GM11168 (cell line): ENCODE results near the gene SPRY1.

Experiments used
- in situ Hi-C: fragments of 300-500 bp; cut with MboI; formaldehyde crosslinking; loops from one replicate; pipeline ENCODE4 v1.12.0; 2022; ENCODE audit warnings: low sequenced_read_pairs; ENCODE audit not compliant: unreplicated experiment

SPRY1 gene

DNA sequence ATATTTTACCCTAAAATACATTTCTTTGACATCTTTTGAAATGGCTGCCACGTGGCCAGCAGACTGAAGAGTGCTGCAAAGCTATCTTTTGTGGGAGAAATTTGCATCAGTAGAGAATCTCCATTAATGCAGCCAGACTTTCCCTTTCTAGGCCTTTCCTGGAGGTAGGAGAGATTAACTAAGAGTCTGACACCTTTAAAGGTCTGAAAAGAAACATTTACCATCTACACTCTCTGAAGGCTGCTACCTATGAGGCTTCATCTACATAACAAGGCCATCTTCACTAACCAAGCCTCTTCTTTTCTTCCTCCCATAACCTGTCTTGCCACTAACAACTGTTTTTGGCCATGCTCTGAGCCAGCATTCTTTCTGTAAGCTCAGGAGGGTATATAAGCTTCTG is 17.8 kb upstream of the SPRY1 start:
- in situ Hi-C loops: no loop called here

DNA sequence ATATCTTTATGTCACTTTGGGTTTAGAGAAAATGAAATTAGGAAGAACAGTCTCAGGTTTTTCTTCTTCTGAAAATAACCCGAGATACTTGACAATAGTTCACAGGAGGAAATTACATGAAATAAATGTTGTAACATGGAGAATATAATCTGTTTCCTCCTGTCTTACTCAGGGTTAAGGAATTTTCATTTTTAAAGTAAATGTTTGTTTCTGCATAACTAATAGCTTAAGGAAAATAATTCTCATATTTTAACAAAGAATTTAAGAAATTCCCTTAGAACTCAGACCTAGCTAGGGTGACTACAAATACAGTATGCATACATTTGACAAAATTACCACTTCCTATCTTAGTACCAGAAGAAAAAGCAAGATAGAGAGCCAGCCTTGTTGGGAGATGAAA is 17.2 kb upstream of the SPRY1 start:
- in situ Hi-C loops: no loop called here

DNA sequence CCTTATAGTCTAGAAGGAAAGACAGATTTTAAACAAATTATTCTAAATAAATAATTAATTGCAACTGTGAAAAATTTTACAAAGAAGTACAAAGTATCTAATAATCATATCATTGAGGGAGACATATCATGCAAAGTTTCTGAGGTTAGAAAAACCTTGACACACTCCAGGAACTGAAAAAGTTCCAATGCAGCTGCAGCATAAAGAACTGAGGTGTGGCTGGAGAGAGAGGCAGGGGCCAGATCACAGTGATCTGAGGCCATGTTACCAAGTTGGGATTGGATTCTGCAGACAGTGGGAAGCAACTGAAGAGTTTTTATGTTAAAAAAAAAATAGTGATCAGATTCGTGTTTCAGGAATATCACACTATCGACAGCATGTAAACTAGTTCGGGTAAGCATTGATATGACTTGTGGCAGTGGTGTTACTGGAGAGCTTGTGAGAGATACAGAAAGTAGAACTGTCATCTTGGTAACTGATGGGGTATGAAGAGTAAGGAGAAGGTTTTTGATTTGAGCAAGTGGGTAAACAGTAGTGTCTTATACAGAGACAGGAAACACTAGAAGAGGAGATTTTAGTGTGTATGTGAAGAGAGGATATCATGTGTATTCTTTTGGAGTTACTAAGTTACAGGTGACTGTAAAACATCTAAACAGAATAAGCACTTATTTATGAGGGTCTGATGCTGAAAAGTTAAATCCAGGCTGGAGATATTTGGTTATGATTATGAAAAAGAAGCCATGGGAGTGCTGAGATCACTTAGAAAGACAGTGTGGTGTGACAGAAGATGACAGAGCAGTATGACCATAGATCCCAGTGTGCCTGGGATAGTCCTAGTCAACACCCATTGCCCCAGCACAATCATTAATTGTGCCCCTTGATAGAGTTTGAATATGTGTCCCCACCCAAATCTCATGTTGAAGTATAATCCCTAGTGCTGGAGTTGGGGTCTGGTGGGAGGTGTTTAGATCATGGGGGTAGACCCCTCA is 15.6 kb upstream of the SPRY1 start:
- in situ Hi-C loops: loop anchor here (10.0 kb wide), 1 partner anchor 284 kb away; no protein-coding TSS in a partner anchor

DNA sequence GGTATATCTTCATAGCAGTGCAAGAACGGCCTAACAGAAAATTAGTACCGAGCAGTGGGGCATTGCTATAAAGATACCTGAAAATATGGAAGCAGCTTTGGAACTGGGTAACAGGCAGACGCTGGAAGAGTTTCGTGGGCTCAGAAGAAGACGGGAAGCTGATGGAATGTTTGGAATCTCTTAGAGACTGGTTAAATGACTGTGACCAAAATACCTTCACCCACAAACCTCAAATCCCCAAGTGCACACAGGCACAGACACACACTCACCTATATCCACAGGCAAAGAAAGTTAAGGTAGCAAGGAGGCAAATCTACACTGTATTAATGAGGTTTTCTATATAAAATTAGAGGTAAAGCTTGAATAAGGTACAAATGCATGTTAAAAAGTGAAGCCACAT is 14.6 kb upstream of the SPRY1 start:
- in situ Hi-C loops: loop anchor here (10.0 kb wide), 1 partner anchor 283 kb away; no protein-coding TSS in a partner anchor

DNA sequence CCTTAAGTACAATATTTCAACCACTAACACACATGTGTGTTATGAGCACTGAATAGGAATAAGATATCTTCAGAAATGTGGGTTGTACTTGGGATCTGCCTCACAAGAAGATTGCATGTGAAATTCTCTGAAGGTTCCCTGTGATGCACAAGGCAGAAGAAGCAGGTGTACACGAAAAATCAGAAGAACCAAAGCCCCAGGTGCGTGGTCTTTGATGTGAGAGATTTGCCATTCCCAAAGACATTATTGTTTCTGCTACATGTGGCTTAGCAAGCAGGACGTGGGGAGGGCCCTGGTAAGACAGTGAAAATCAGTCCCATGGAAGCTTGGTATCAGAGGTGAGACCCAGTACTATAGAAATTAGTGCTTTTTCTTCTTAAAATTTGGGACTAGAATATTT is 13.0 kb upstream of the SPRY1 start:
- in situ Hi-C loops: loop anchor here (10.0 kb wide), 1 partner anchor 281 kb away; no protein-coding TSS in a partner anchor

DNA sequence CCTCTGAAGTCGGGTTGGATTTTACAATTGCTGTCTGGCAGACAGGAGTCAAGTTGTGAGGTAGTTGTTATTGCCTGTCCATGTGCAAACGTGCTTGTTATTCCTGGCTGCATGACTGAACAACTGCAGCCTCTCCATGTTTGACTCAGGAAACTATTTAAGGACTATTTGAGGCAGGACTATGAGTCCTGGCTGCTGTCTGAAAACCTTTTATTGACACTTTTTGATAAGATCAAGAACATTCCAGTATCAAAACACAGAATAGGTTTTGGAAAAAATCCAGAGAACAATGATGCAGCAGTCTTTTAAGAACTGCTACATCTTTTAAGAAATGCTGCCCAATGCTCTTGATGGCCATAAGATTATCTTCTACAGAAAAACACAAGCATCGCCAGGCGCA is 10.0 kb upstream of the SPRY1 start:
- in situ Hi-C loops: loop anchor here (10.0 kb wide), 1 partner anchor 278 kb away; no protein-coding TSS in a partner anchor

DNA sequence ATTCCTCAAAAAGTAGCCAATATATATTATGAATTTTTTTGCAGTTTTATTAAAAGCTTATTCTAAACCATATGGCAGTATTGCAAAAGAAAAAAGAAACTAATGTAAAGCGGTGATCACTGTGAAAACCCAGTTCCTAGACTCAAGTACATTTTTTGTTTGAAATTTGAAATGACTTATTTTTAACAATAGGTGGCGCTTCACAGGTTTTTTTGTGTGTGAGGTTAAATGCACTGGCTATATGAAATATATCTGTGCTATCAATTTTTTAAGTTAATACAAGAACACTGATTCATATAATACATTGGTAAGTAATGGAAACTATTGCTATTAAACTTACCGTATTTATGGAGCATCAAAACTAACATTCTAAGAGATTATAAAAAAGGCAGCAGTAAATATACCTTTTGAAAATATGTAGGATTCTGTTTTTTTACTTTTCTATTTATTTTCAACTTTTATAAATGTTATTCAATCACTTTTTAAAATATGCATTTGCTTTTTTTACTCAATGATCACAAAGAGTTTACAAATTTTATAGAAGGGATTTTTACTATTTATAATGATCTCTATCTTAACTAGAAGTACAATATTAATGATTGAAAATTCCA is 5.6 kb upstream of the SPRY1 start:
- in situ Hi-C loops: no loop called here

DNA sequence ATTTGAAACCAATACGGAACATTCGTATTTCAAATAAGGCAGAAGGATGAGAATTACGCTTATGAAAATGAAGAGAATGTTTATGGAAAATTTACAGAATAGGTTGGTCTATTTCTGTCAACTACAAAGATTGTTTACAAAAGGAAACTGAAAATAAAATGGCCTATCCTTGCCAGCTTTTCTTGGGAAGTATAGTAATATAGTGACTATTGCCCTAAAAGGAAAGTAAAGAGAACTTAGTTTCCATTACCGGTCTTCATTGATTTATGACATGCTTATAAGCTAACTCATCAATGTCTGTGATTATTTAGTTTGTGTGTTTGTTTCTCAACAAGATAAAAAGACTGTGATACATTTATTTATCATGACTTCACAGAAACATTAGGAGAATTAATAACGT is 2.9 kb upstream of the SPRY1 start:
- in situ Hi-C loops: no loop called here

DNA sequence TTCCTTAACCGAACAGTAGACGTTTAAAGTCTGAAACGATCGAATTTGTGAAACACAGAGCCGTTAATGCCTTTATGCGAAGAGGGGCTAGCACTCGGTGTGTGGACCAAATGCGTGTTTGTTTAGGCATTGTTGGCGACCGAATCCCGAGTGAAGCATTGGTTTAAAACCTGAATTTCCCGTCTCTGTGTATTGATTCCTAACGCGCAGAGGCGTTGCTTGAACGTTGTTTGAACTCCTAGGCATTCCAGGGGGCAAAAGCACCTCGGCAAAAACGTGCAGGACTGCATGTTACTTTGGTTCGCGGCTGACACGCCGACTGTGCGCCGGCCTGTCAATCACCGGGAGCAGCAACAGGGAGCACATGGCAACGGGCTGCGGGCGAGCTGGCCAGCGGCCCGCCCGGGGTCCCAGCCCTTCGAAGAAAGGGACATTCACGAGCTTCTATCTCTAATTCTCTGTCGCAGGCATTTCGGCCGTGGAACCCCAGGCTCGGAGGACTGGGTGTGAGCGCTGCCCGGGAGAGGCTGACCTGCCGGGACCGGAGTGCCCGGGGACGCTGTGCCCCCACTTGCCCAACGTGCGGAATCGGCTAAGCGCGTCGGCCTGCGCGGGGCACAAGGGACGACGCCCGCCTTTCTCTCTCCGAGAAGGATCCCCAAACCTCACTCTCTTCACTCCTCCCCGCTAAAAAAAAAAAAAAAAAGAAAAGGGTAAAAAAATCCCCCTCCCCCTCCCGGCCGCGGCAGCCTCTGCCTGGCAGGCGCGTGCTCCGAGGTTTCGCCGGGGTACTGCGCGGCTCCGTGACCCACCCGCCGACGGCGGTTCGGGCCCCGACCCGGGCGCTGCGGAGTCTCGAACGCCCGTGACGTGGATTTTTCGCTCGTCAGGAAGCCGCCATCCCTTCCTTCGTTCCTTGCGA is 810 bp downstream of the SPRY1 start:
- in situ Hi-C loops: no loop called here

DNA sequence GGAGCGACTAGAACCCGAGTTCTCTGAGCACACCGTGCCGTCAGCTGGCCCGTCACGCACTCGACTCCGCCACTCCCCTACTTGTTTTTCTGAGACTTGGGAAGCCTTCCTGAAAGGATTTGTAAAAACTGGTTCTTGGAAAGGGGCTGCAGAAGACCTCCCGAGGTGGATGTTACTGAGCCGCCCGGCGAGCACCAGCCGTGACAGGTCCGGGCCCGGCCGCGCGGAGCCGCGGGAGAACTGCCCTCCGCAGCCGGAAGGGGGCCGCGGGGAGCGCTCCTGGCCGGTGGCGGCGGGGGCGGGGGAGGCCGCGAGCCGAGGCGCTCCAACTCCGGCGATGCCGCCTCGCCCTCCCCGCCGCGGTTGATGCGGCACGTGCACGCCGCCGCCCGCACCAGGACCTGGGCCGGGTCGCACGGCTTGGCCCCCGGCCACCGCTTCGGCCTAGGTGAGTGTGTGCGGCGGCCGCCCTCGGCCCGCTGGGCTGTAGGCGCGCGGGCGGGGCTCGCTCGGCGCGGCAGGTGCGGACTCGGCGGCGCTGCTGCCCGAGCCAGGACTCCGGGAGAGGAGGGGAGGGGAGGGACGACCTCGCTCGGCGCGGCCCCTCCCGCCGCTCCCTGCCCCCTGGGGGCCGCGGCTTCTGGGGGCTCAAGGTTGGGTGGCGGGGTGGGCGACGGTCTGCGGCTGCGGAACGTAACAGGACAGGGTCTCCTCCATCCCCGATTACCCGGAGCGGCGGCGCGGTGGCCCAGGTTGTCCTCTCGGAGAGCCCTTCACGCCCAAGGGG is 1.7 kb downstream of the SPRY1 start:
- in situ Hi-C loops: no loop called here

DNA sequence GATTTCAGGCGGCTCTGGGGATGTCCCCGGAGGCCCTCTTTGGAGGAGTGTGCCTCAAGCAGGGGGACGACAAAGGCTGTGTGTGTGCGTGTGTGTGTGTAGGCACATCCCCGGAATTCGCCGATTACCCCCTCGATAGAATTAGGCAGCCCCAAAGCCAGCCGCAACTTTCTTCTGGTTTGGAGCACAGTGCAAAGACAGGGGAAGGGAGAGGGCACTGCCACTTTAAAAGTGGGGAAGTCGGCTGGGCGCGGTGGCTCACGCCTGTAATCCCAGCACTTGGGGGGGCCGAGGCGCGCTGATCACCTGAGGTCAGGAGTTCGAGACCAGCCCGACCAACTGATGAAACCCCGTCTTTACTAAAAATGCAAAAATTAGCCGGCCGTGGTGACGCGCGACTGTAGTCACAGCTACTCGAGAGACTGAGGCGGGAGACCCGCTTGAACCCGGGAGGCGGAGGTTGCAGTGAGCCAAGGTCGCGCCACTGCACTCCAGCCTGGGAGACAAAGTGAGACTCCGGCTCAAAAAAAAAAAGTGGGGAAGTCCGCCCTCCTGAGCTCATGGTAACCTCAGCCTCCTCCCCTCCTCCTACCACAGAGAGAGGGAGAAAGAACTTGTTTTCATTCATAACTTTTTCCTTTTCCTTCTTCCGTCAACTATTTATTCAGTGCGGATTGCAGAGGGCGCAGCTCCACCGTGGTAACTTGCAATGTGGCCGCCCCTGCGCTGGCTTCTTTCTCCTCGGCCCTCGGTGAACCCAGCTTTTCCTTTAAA is 2.4 kb downstream of the SPRY1 start:
- in situ Hi-C loops: no loop called here

DNA sequence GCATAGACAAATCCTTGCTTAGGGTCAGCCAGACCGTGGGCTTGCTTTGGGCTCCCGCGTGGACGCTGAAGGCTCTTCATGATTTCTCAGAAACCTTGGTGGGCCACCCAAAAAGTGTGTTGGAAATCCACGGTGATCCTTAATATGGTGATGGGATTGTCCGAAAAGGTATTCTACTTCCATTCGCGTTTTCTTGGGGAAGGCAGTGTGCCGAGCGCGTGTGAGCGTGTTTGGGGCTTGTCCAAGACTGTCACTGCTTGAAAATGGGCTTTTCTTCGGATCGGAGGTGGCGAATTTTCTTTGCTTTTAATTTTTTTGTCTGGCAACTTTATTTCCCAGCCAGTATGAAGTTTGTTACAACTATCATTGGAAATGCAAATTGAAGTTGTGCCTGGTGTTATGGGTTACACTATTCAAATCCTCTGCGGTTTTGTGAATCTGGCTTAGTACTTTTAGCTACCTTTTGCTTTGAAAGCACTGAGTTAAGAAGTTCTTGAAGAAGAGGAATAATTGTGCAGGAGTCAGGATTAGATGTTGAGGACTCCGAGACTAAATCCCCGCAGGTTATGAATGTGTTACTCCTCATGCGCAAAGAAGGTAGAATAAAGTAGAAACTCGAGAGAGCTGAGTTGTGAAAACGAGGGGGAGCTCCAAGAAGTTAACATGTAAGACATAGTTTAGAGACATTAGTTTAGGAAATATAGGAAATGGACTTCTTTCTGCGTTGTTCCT is 3.2 kb downstream of the SPRY1 start:
- in situ Hi-C loops: no loop called here

DNA sequence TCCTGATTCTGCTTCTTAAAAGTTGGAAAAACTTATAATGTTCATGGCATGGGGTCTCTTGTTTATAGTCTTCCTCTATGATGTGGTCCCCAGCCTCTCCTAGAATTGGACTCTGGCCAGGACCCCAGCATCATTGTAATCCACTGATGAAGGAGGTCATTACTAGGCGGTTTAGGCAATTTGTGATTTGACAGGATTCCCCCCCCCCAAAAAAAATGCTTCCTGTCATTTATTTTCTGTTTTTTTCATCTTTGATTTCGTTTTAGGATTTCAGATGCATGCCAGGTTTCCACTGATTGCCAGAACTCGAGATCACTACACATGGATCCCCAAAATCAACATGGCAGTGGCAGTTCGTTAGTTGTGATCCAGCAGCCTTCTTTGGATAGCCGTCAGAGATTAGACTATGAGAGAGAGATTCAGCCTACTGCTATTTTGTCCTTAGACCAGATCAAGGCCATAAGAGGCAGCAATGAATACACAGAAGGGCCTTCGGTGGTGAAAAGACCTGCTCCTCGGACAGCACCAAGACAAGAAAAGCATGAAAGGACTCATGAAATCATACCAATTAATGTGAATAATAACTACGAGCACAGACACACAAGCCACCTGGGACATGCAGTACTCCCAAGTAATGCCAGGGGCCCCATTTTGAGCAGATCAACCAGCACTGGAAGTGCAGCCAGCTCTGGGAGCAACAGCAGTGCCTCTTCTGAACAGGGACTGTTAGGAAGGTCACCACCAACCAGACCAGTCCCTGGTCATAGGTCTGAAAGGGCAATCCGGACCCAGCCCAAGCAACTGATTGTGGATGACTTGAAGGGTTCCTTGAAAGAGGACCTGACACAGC is 4.9 kb downstream of the SPRY1 start:
- in situ Hi-C loops: no loop called here

DNA sequence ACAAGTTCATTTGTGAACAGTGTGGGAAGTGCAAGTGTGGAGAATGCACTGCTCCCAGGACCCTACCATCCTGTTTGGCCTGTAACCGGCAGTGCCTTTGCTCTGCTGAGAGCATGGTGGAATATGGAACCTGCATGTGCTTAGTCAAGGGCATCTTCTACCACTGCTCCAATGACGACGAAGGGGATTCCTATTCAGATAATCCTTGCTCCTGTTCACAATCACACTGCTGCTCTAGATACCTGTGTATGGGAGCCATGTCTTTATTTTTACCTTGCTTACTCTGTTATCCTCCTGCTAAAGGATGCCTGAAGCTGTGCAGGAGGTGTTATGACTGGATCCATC is 5.5 kb downstream of the SPRY1 start:
- in situ Hi-C loops: no loop called here

DNA sequence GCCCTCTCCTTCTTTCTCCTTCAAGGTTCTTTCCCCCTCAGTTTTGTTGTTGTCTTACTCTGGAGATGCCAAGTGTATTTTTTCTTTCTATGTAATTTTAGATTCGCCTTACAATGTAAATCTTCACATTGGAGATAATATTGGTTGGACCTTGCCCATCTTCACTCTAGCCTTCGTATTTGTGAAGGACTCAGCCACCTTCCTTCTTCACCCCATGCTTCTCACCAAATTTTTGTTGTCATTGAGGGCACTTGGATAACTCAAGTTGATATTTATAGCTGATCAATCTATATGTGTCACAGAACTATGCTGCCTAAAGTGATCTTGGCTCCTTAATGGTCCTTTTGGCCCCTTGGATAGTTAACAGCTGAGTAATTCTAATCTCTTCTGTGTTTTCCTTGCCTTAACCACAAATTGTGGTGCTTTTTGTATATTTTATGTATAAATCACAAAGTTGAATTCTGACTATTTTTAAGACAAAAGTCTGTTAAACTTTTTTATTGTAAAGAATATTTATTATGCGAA is 6.5 kb downstream of the SPRY1 start:
- in situ Hi-C loops: no loop called here

DNA sequence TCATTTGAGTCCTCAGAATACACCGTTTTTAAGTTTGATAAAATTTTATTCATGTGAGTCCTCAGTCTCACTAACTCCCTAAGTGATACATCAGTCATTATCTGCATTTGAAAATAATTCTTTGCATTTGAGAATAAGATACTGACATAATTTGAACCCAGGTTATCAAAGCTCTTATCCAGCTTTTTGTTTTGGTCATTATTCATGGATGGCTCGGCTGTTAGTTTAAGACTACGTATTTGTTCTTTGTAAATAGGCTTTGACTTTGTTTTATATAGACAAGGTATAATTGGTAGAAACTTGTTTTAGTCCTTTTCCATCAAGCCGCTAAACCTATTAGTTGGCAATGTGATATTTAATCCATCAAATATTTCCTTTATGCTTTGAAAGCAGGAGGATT is 7.9 kb downstream of the SPRY1 start:
- in situ Hi-C loops: no loop called here

DNA sequence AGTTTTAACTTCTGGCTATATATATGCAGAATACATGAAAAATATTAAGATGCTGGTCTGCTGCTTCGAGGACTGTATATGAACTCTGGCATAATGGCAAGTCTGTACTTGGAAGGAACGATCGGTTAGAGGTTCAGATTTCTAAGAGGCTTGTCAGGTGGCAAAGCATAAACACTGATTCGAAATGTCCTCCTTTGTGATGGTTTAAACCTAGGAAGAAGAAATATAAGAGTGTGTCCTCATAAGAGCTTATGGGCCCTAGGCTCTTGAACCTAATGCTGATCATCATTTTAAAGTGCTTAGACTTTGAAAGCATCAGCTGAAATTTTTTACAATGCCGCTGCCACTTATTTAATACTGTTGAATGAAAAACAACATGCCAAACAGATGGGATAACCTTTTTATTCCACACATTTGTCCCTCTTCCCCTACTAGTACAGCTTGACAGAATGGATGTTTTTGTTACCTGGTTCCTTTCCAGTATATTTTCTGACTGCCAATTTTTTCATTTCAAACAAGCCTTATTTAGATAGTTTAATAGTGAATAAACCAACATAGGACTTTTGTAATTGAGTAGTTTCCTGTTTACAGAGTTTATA is 8.8 kb downstream of the SPRY1 start:
- in situ Hi-C loops: no loop called here
